Hematopoietic multipotent progenitor cell treated with erythropoietin and hydrocortisone succinate and interleukin-3 and kit ligand, for 15 days (in vitro differentiated cells): ENCODE results near the gene B3GALT6.

Source experiments
- DNase-seq: peaks from one replicate; pipeline ENCODE4 v3.0.0-alpha.2; 2015; ENCODE audit warnings: low spot score

Gene B3GALT6

GRCh38 chr1:1232796-1233566, 944 bp downstream of the B3GALT6 start:
- no peak for DNase-seq

- DNase-seq, result no peak
Measured at GRCh38 chr1:1233567-1233892, 1.5 kb downstream of the B3GALT6 start.

GRCh38 chr1:1234180-1234808, 2.3 kb downstream of the B3GALT6 start:
- DNase-seq, result no peak

- no peak for DNase-seq
Measured at GRCh38 chr1:1235016-1235744, 3.1 kb downstream of the B3GALT6 start.

- no peak for DNase-seq
Measured at GRCh38 chr1:1236176-1236763, 4.2 kb downstream of the B3GALT6 start.

- DNase-seq, result no peak
Measured at GRCh38 chr1:1236945-1237873, 5.2 kb downstream of the B3GALT6 start.

- DNase-seq, result no peak
Measured at GRCh38 chr1:1237874-1238701, 6.1 kb downstream of the B3GALT6 start.

GRCh38 chr1:1238702-1239178, 6.7 kb downstream of the B3GALT6 start:
- DNase-seq, result no peak

- no peak for DNase-seq
Measured at GRCh38 chr1:1239227-1239613, 7.2 kb downstream of the B3GALT6 start.

GRCh38 chr1:1239614-1240347, 7.7 kb downstream of the B3GALT6 start:
- no peak for DNase-seq

GRCh38 chr1:1240348-1240732, 8.3 kb downstream of the B3GALT6 start:
- no peak for DNase-seq

GRCh38 chr1:1240822-1241587, 9.0 kb downstream of the B3GALT6 start:
- DNase-seq, result no peak

GRCh38 chr1:1241588-1242219, 9.7 kb downstream of the B3GALT6 start:
- no peak for DNase-seq

- no peak for DNase-seq
Measured at GRCh38 chr1:1242461-1243265, 10.6 kb downstream of the B3GALT6 start.

- DNase-seq, result no peak
Measured at GRCh38 chr1:1243266-1243660, 11.2 kb downstream of the B3GALT6 start.

GRCh38 chr1:1243807-1244191, 11.8 kb downstream of the B3GALT6 start:
- no peak for DNase-seq

GRCh38 chr1:1244192-1244811, 12.3 kb downstream of the B3GALT6 start:
- no peak for DNase-seq
